Measurements from ENCODE around the gene KIAA0930.

The KIAA0930 gene

DNA sequence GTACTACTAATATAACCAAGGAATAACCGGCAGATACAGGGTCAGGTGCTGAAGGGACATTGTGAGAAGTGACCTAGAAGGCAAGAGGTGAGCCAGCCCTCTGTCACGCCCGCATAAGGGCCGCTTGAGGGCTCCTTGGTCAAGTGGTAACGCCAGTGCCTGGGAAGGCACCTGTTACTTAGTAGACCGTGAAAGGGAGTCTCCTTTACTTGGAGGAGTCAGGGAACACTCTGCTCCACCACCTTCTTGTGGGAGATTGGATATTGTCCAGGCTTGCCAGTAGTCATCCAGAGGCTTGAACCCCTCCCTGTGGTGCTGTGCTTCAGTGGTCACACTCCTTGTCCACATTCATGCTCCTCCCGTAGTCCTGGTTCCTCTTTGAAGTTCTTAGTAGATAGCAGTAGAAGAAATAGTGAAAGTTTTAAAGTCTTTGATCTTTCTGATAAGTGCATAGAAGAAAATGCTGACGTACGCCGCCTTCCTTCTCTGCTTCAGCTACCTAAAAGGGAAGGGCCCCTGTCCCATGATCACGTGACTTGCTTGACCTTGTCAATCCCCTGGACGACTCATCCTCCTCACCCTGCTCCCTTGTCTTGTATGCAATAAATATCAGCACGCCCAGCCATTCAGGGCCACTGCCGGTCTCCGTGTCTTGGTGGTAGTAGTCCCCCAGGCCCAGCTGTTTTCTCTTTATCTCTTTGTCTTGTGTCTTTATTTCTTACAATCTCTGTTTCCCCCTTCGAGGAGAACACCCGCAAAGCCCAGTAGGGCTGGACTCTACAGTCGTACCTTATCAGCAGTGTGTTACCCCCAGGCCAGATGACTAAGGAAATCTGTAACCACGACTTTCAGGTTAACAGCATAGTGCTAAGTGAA lies 70.9 kb downstream of the KIAA0930 start:
- TF ChIP-seq, protein P1, sequence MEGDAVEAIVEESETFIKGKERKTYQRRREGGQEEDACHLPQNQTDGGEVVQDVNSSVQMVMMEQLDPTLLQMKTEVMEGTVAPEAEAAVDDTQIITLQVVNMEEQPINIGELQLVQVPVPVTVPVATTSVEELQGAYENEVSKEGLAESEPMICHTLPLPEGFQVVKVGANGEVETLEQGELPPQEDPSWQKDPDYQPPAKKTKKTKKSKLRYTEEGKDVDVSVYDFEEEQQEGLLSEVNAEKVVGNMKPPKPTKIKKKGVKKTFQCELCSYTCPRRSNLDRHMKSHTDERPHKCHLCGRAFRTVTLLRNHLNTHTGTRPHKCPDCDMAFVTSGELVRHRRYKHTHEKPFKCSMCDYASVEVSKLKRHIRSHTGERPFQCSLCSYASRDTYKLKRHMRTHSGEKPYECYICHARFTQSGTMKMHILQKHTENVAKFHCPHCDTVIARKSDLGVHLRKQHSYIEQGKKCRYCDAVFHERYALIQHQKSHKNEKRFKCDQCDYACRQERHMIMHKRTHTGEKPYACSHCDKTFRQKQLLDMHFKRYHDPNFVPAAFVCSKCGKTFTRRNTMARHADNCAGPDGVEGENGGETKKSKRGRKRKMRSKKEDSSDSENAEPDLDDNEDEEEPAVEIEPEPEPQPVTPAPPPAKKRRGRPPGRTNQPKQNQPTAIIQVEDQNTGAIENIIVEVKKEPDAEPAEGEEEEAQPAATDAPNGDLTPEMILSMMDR (IDR thresholded peaks at IDR 0.05; ENCODE audit: control extremely low read depth, extremely low read depth, low read depth, missing control alignments) = no peak
- CTCF ChIA-PET = no interaction called here
- no peak for DNase-seq (ENCODE audit: extremely low spot score)
- POLR2A ChIA-PET = no interaction called here

DNA sequence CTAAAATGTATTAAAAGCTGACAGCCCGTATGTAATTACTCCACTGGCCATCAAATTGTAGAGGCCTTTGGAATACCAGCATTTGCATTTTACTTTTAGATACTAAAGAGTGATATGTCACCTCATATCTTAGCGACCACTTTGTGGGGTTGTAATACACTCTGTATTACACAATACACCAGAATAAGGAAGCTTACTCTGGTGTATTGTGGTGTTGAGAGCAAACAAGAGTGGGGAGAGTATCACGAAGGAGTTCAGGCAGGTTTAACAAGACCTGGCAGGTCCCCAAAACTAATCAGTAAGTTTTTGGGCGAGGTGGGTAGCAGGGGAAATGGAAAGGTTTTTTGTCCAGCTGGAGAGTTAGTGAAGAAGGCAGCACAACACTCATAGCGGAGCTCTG lies 73.8 kb downstream of the KIAA0930 start:
- POLR2A ChIA-PET = no interaction called here
- TF ChIP-seq, protein P1 (IDR thresholded peaks at IDR 0.05; ENCODE audit: control extremely low read depth, extremely low read depth, low read depth, missing control alignments) = no peak
- CTCF ChIA-PET = no interaction called here
- no peak for DNase-seq (ENCODE audit: extremely low spot score)

DNA sequence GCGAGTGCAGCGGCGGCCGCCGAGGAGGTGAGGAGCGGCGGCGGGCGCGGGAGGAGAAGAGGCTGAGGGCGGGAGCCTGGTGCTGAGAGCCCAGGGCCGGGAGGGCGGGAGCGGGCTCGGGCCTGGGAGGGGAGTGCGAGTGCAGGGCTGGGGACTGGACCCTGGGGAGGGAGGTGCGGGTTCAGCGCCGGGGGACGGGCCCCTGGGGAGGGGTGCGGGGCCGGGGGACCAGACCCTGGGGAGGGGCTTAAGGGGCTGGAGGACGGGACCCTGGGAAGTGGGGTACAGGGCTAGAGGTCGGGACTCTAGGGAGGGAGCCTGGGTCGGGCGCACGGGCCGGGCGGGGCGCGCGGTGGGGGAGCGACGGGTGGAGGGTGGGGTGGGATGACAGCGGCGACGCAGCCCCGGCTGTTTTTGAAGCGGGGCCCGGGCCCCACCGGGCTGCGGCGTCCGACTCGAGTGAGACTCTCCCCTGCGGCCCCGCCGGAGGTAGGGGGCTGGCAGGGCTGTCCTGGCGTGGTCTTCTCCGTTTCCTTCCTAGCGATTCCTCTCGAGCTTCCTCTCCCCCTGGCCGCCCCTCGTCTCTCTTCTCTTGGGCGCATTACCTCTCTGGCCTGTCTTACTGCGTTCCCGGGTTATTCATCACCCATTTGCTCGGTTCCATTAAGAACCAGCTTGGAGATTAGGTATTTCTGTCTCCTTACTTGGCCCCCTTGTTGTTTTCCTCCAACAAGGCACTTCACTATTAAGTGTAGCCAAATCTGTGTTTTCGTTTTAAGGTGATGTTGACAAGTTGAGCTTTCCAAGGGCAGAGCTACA lies 76.2 kb downstream of the KIAA0930 start:
- POLR2A ChIA-PET = interaction anchor here (0.9 to 1.1 kb wide), 3 partner anchors 7 to 1598 kb away, joined by 3 to 6 read pairs (median 4); partner anchors contain the start of gene TBC1D22A
- TF ChIP-seq, protein P1 (IDR thresholded peaks at IDR 0.05; ENCODE audit: control extremely low read depth, extremely low read depth, low read depth, missing control alignments) = no peak
- DNase-seq (ENCODE audit: extremely low spot score) = peak; percentile 53
- CTCF ChIA-PET = interaction anchor here (0.9 to 1.7 kb wide), 4 partner anchors 15 to 70 kb away, joined by 3 to 5 read pairs (median 4); no protein-coding TSS in a partner anchor

DNA sequence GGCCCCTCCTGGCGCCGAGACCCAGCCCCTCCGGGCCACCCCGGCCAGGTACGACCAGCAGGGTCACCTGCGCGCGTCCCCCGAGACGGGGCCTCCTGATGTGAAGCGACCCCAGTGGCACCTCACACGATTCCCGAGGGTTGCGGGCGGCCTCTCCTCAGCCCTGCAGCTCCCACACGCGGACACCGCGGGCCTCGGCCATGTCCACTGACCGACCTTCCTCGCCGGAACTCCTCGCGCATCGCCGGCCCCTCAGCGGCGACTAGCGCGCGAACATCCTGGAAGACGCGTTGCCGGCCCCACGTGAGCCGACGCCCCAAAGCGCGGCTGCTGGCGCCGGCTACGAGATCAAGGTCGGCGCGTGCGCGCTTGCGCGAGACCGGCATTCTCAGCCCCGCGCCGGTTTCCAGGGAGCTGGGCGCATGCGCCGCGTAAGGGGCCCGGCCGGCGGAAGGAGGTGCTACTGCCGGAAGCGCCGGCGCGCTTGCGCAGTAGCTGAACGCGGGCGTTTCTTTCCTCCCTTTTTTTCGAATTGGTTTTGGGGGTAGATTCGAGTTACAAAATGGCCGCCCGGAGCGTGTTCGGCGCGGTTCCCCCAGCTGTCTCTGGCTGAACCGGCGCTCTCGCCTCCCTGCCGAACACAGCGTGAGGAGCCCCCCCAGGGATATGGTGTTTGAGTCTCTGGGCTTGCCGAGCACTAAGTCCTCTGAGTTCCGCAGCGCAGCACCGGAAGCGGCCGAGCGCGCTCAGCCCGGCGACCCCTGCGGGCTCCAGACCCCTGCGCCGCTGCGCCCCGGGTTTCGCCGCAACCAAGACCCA lies 77.0 kb downstream of the KIAA0930 start, which contains the start of gene NUP50:
NUP50 (plus strand) TSS at position 475 of the 819 bp plus-strand sequence. CDS start 4,253 bp downstream, outside the sequence.
- ChIA-PET CTCF (interaction anchor here (0.9 to 1.7 kb wide), 5 partner anchors 11 to 71 kb away, joined by 3 to 5 read pairs (median 3); no protein-coding TSS in a partner anchor), POLR2A (interaction anchor here (0.9 to 1.1 kb wide), 3 partner anchors 8 to 1599 kb away, joined by 3 to 6 read pairs (median 4); partner anchors contain the start of gene TBC1D22A)
- TF ChIP-seq, protein P1 (IDR thresholded peaks at IDR 0.05; ENCODE audit: control extremely low read depth, extremely low read depth, low read depth, missing control alignments) = peak; percentile 22
- peak; percentile 100 for DNase-seq (ENCODE audit: extremely low spot score)

DNA sequence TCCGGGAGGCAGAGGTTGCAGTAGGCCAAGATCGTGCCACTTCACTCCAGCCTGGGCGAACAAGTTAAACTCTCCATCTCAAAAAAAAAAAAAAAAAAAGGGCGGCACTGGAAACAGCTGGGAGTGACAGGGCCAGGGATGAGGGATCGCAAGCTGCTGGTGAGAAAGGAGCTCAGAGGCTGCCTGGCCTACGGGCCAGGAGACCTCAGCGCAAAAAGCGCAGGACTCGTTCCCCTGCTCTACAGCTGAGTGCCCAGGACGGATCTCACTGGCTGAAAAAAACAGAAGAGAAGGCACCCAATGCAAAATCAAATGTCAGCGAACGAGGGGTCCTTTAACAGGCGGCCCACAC lies 77.6 kb downstream of the KIAA0930 start:
- CTCF ChIA-PET = interaction anchor here (0.9 to 1.7 kb wide), 5 partner anchors 10 to 71 kb away, joined by 3 to 5 read pairs (median 3); no protein-coding TSS in a partner anchor
- peak; percentile 37 for DNase-seq (ENCODE audit: extremely low spot score)

More for the DNA sequence above, 77.6 kb downstream of the KIAA0930 start:
- TF ChIP-seq, protein P1 (IDR thresholded peaks at IDR 0.05; ENCODE audit: control extremely low read depth, extremely low read depth, low read depth, missing control alignments) = no peak
- POLR2A ChIA-PET = interaction anchor here (0.9 to 1.1 kb wide), 3 partner anchors 8 to 1599 kb away, joined by 3 to 6 read pairs (median 4); partner anchors contain the start of gene TBC1D22A
